HG03432 (cell line): ENCODE results near the gene RALGDS.

Experiments used
- ATAC-seq: cut with Tn5 transposase; IDR thresholded peaks from one replicate; pipeline ENCODE4 v1.9.1; 2021; ENCODE audit warnings: mild to moderate bottlenecking, moderate library complexity; ENCODE audit not compliant: unreplicated experiment

Gene RALGDS

GRCh38 chr9:133151601-133152525 lies 30.8 kb upstream of the RALGDS start:
- no peak for ATAC-seq

DNA sequence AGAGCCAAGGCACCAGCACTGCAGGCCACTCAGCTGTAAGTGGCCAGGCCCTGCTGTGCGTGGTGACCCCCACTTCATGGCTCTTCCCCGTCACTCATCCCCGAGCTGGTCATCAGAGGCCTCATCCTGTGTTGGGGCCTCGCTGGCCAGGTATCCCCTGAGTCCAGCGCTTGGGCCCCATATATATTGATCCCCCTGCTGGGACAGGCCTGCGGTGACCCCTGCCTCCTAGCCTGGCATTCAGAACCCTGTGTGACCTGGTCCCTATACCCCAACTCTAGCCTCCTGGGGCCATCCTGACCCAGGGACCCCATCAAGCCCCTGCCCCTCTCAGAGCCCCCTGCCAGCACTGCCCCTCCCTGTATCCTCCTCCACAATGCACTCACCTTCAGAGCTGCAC lies 30.0 kb upstream of the RALGDS start:
- ATAC-seq: no peak

DNA sequence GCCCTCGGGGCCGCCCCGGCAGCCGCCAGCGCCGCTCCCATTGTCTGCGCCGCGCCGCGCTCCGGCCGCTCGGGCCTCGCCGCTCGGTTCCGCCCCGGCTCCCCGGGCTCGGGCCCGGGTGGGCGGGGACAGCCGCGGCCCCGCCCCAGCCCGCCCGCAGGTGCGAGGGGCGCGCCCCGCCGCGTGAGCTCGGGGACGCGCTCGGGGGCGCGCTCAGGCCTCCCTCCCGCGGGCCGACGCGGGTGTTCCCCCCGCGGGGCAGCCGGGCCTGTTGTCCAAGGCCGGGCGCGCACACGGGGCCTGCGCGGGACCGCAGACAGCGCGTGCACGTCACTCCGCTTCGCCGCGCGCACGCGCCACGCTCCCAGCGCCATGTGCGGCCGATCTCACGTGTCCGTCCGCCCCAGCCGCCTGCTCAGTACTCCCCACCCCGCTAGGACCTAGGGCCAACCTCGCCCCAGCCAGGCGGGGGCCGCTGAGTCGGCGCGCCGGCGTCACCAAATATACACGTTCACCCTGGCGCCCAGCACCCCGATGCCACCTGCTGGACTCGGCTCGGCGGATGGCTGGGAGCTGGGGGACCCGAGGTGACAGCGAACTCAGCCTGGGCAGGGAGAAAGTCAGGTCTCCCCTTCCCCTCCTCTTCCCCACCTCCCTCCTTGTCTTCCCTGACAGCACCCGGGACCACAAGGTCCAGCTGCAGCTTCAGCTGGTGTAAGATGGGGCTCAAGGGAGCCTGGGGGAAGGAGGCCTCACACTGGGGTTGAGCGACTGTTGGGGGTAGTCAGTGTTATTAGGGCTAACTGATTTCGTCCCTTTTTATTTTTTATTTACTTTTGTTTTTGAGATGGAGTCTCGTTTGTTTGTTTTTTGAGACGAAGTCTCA lies 28.3 kb upstream of the RALGDS start:
- peak; percentile 71 for ATAC-seq

GRCh38 chr9:133148199-133149129 lies 27.4 kb upstream of the RALGDS start:
- peak; percentile 22 for ATAC-seq

- no peak for ATAC-seq
Observed at GRCh38 chr9:133147412-133148198, 26.6 kb upstream of the RALGDS start.

- no peak for ATAC-seq
Observed at GRCh38 chr9:133146746-133147411, 25.8 kb upstream of the RALGDS start.

GRCh38 chr9:133144904-133145851 lies 24.1 kb upstream of the RALGDS start:
- ATAC-seq: no peak

DNA sequence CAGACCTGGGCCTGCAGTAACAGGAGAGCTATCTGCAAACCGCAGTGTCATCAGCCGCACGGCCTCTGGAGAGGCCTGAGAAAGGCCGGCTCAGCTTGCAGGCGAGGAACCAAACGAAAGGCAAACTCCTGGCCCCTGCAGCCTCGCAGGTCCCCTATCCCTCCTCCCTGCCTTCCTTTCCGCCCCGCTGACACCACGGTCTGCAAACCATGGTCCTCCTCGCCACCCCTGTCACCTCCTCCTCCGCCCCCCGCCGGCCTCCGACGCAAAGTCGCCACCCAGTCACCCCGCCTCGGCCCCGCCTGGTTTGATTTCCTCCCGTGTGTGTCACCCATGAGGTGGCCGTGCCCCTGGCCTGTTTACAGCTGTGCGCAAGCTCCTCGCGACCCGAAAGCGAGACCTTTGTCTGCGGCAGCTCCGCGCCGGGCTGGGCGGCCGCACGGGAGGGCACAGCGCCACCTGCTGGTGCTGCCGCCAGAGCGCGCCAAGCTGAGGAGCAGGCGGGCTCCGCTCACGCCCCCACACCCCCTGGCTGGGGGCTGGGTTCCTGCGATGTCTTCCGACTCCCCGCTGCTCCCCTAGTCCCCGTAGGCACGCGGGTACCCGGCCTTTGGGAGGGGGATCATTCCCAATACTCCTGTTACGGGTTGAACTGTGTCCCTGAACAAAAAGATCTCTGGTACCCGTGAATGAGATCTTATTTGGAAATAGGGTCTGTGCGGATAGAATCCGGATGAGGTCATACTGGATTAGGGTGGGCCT lies 23.3 kb upstream of the RALGDS start:
- peak; percentile 36 for ATAC-seq

GRCh38 chr9:133143639-133144141 lies 22.6 kb upstream of the RALGDS start:
- no peak for ATAC-seq

DNA sequence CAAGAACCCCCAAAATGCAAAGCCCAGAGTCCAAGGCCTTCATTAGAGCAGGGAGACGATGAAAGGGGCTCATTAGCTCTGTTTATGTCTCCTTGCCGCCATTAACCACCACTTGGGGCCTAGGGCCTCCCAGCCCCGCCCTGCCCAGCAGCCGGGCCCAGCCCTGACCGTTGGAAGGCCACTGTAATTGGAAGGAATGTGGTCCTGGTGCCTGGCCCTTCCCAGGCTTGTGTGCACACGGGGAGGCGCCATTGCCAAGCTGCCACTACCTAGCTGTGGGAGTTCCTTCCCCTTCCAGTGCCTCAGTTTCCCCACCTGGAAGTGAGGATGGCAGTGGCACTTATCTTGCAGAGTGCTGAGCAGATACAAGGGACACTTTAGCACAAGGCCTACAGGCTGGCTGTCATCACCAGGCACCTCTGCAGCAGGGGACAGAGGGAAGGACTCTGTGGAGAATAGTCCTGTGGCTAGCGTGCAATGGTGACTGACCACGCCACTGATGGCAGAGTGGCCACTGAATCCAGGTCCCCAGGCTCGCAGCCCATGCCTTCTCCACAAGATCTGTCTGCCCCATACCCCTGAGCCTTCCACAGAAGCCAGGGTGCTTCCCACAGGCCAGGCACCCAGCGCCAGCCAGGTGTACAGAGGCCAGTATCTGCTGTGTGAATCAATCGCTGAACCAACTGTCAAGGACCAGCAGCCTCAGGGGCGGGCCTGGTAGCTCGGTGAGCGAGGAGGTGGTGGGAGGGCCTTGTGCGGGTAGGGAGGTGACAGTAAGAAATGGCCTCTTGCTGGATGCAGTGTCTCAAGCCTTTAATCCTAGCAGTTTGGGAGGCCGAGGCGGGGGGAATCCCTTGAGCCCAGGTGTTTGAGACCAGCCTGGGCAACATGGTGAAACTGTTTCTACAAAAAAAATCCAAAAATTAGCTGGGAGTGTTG lies 21.9 kb upstream of the RALGDS start:
- no peak for ATAC-seq

DNA sequence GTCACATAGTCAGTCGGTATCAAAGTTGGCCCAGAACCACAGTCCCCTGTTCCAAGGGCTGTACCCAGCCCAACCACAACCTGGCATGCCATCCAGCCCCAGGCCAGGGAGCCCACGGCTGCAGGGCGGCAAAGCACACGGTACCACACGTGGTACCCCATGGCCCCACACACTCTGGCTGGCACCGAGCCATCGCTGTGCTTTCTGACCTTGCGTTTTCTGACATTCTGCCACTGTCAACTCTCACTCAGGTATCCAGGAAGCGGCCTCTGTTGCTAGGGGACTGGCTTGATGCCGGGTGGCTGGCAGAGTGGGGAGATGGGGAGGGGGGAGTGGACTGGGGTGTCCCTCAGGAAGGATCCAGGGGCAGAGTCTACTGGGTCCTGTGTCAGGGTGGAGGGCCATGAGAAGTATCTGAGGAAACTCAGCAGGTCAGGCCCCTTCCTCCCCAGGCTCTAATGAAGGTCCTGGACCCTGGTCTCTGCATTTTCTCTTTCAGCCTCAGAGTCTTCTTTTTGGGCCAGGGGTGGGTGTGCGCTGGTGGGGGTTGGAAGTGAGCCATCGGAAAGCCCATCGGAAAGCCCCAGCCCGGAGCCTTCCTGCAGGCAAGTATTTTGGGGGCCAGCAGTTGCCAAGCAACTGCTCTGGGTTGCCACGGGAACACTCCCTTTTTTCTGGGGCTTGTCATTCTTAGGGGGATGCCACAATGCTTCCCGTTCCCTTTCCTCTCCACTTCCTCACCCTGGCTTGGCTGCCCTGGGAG lies 21.0 kb upstream of the RALGDS start:
- ATAC-seq: no peak

DNA sequence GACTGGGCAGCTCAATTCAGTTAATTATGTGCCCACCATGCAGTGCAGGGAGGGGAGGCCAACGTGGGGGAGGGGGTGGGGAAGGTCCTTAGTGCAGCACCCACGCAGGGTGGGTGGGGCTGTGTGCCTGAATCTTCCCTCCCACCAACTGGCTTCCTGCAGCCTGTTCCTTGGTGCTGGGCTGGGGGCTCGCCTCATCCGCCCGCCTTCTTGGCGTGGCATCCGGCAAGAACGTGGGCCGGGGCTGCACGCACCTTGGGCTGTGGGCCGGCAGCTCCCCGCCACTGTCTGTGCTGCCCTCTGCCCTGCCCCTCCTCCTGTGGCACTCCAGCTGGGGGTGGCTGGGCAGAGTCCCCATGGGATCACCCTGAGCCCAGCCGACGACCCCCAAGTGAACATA lies 19.6 kb upstream of the RALGDS start:
- no peak for ATAC-seq

DNA sequence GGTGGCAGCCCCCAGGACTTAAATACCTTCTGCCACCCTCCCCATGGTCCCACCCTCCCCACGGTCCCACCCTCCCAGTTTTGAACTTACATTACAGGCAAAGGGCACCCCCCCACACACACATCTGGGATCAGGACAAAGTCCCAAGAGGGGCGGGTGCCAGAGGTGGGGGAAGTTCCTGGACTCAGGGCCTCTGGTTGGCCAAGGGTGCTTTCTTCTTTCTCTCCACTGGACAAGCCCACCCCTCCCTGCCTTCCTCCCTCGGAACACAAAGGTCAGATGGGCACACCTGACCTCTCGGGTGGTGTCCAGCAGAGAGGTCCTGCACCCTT lies 19.1 kb upstream of the RALGDS start:
- no peak for ATAC-seq

DNA sequence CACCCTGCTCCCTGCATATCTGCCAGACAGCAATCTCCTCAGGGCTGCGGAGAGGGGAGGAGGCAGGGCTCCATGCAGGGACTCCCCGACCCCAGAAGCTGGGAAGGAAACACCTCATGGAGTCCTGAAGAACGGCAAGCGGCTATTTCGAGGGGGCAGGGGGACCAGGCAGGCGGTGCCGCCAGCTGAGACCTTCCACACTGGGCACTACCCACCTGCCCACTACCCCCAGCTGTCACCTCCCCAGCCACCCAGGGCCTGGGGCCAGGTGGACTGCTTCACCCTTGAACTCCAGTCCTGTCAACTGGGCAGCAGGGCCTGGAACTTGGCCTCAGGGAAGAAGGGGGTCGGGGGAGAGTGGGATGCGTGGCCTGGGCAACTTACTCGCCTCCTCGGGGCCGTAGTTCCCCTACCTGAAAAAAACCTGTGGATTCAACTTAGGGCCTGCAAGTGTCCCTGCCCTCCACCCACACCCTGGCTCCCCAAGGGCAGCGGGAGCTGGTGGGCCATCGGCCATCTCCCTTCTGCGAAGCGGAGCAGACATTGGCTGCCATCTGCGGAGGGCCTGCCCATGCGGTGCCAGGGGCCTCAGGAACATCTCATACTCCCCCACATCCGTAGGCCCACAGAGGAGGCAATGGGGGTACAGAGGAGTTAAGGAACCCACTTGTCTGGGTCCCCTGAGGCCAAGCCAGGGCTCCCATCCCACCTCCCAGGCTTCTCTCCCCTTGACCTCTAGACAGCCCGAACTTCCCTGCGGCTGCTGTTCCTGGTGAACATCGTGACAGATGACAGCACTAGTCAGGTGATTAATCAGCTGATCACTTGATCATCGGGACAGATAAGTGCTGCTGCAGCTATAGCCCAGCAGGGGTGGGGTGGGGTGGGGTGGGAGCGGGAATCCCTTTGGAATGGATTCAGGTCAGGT lies 18.5 kb upstream of the RALGDS start:
- ATAC-seq: no peak
